GM12872 (cell line): ENCODE measurements around the gene CNPY3.

ENCODE experiments used
- CTCF ChIP-seq: IDR thresholded peaks from 3 replicates; pipeline ENCODE4 v1.5.1; 2011; ENCODE audit warnings: low read depth, mild to moderate bottlenecking, low read length, moderate library complexity; ENCODE audit not compliant: insufficient read depth

CNPY3 gene

GRCh38 chr6:42971746-42972327, 42.6 kb downstream of the CNPY3 start:
- no peak for TF ChIP-seq CTCF

GRCh38 chr6:42973926-42974325, 44.6 kb downstream of the CNPY3 start:
- TF ChIP-seq CTCF = no peak

GRCh38 chr6:42974919-42975505, 45.7 kb downstream of the CNPY3 start:
- no peak for TF ChIP-seq CTCF

- TF ChIP-seq CTCF = no peak
Measured at GRCh38 chr6:42978487-42978838, 49.2 kb downstream of the CNPY3 start.

GRCh38 chr6:42978839-42979522, 49.7 kb downstream of the CNPY3 start, which contains the start of gene PEX6:
PEX6 (minus strand) TSS chr6:42979181; CDS start chr6:42979150, 31 bp downstream.
- no peak for TF ChIP-seq CTCF

- TF ChIP-seq CTCF = no peak; the same call in 2 of the 3 replicates
Measured at GRCh38 chr6:42979523-42980177, 50.4 kb downstream of the CNPY3 start.

GRCh38 chr6:42981836-42982235, 52.6 kb downstream of the CNPY3 start:
- TF ChIP-seq CTCF = no peak
